HEK293 (cell line): ENCODE data around the gene STAM2.

Experiments
- AEBP2 ChIP-seq: fragments of 450-650 bp; formaldehyde crosslinking; IDR thresholded peaks from 2 replicates; pipeline ENCODE4 v1.5.1; 2016; ENCODE audit warnings: missing biosample characterization, missing genetic modification characterization, borderline replicate concordance
- GLI4 ChIP-seq: fragments of 450-650 bp; formaldehyde crosslinking; IDR thresholded peaks from 2 replicates; pipeline ENCODE4 v1.5.1; 2016; ENCODE audit warnings: missing biosample characterization, missing genetic modification characterization
- GLIS2 ChIP-seq: fragments of 450-650 bp; formaldehyde crosslinking; IDR thresholded peaks from 2 replicates; pipeline ENCODE4 v1.5.1; 2016; ENCODE audit warnings: missing biosample characterization, missing genetic modification characterization
- KLF17 ChIP-seq: fragments of 450-650 bp; formaldehyde crosslinking; IDR thresholded peaks from 2 replicates; pipeline ENCODE4 v1.5.1; 2016; ENCODE audit warnings: missing biosample characterization, missing genetic modification characterization
- KLF8 ChIP-seq: fragments of 450-650 bp; formaldehyde crosslinking; IDR thresholded peaks from 2 replicates; pipeline ENCODE4 v1.5.1; 2016; ENCODE audit warnings: missing biosample characterization, missing genetic modification characterization
- OVOL3 ChIP-seq: fragments of 450-650 bp; formaldehyde crosslinking; IDR thresholded peaks from 2 replicates; pipeline ENCODE4 v1.5.1; 2016; ENCODE audit warnings: missing biosample characterization, missing genetic modification characterization
- PATZ1 ChIP-seq: fragments of 450-650 bp; formaldehyde crosslinking; IDR thresholded peaks from 2 replicates; pipeline ENCODE4 v1.5.1; 2016; ENCODE audit warnings: missing biosample characterization, missing genetic modification characterization
- TCF7L2 ChIP-seq: IDR thresholded peaks from 2 replicates; pipeline ENCODE4 v1.6.1; 2011; ENCODE audit warnings: low read depth, mild to moderate bottlenecking, inconsistent platforms, low read length, moderate library complexity, borderline replicate concordance
- ZBTB1 ChIP-seq: fragments of 450-650 bp; formaldehyde crosslinking; IDR thresholded peaks from 2 replicates; pipeline ENCODE4 v1.5.1; 2016; ENCODE audit warnings: missing biosample characterization, missing genetic modification characterization
- ZBTB20 ChIP-seq: fragments of 450-650 bp; formaldehyde crosslinking; IDR thresholded peaks from 2 replicates; pipeline ENCODE4 v1.5.1; 2016; ENCODE audit warnings: missing biosample characterization, missing genetic modification characterization
- ZBTB26 ChIP-seq: fragments of 450-650 bp; formaldehyde crosslinking; optimal IDR thresholded peaks from 2 replicates; pipeline ENCODE3; 2016; ENCODE audit warnings: missing biosample characterization, mild to moderate bottlenecking, missing genetic modification characterization
- ZBTB48 ChIP-seq: fragments of 450-650 bp; formaldehyde crosslinking; IDR thresholded peaks from 2 replicates; pipeline ENCODE4 v1.5.1; 2016; ENCODE audit warnings: missing biosample characterization, missing genetic modification characterization
- ZBTB8A ChIP-seq: fragments of 450-650 bp; formaldehyde crosslinking; IDR thresholded peaks from 2 replicates; pipeline ENCODE4 v1.5.1; 2016; ENCODE audit warnings: missing biosample characterization, missing genetic modification characterization
- ZEB2 ChIP-seq: fragments of 450-650 bp; formaldehyde crosslinking; IDR thresholded peaks from 2 replicates; pipeline ENCODE4 v1.5.1; 2016; ENCODE audit warnings: missing biosample characterization, missing genetic modification characterization
- ZNF174 ChIP-seq: fragments of 450-650 bp; formaldehyde crosslinking; IDR thresholded peaks from 2 replicates; pipeline ENCODE4 v1.5.0; 2017; ENCODE audit warnings: missing biosample characterization, mild to moderate bottlenecking, missing genetic modification characterization
- ZNF335 ChIP-seq: fragments of 450-650 bp; formaldehyde crosslinking; conservative IDR thresholded peaks from 2 replicates; pipeline ENCODE4 v1.5.1; 2016; ENCODE audit warnings: missing biosample characterization, missing genetic modification characterization
- ZNF48 ChIP-seq: fragments of 450-650 bp; formaldehyde crosslinking; IDR thresholded peaks from 2 replicates; pipeline ENCODE4 v1.5.1; 2016; ENCODE audit warnings: missing biosample characterization, missing genetic modification characterization
- ZNF513 ChIP-seq: fragments of 450-650 bp; IDR thresholded peaks from 2 replicates; pipeline ENCODE4 v1.5.1; 2018; ENCODE audit warnings: missing biosample characterization, missing genetic modification characterization
- ZNF558 ChIP-seq: fragments of 450-650 bp; formaldehyde crosslinking; IDR thresholded peaks from 2 replicates; pipeline ENCODE4 v1.5.1; 2016; ENCODE audit warnings: missing biosample characterization, missing genetic modification characterization
- ZNF561 ChIP-seq: fragments of 450-650 bp; IDR thresholded peaks from 2 replicates; pipeline ENCODE4 v1.5.1; 2018; ENCODE audit warnings: missing biosample characterization, missing genetic modification characterization, borderline replicate concordance
- ZNF704 ChIP-seq: fragments of 450-650 bp; formaldehyde crosslinking; IDR thresholded peaks from 2 replicates; pipeline ENCODE4 v1.5.1; 2016; ENCODE audit warnings: missing biosample characterization, missing genetic modification characterization
- ZNF830 ChIP-seq: fragments of 450-650 bp; IDR thresholded peaks from 2 replicates; pipeline ENCODE4 v1.5.0; 2018; ENCODE audit warnings: missing biosample characterization, missing genetic modification characterization, low read depth, mild to moderate bottlenecking, moderate library complexity
- ZSCAN16 ChIP-seq: fragments of 450-650 bp; formaldehyde crosslinking; IDR thresholded peaks from 2 replicates; pipeline ENCODE4 v1.5.1; 2016; ENCODE audit warnings: missing biosample characterization, missing genetic modification characterization
- ZXDB ChIP-seq: fragments of 450-650 bp; formaldehyde crosslinking; IDR thresholded peaks from 2 replicates; pipeline ENCODE4 v1.5.1; 2016; ENCODE audit warnings: missing biosample characterization, missing genetic modification characterization
- TF ChIP-seq, protein P1 (sequence below): fragments of 450-650 bp; formaldehyde crosslinking; IDR thresholded peaks from 2 replicates; pipeline ENCODE4 v1.5.1; 2016; ENCODE audit warnings: missing biosample characterization, missing genetic modification characterization
- TF ChIP-seq, protein P2 (sequence below): fragments of 450-650 bp; formaldehyde crosslinking; IDR thresholded peaks from 2 replicates; pipeline ENCODE4 v1.5.1; 2017; ENCODE audit warnings: missing biosample characterization, missing genetic modification characterization

The STAM2 gene

GRCh38 chr2:152098496-152099366, 76.8 kb downstream of the STAM2 start, which contains the start of gene CACNB4 (continued):
- TF ChIP-seq, protein P1, sequence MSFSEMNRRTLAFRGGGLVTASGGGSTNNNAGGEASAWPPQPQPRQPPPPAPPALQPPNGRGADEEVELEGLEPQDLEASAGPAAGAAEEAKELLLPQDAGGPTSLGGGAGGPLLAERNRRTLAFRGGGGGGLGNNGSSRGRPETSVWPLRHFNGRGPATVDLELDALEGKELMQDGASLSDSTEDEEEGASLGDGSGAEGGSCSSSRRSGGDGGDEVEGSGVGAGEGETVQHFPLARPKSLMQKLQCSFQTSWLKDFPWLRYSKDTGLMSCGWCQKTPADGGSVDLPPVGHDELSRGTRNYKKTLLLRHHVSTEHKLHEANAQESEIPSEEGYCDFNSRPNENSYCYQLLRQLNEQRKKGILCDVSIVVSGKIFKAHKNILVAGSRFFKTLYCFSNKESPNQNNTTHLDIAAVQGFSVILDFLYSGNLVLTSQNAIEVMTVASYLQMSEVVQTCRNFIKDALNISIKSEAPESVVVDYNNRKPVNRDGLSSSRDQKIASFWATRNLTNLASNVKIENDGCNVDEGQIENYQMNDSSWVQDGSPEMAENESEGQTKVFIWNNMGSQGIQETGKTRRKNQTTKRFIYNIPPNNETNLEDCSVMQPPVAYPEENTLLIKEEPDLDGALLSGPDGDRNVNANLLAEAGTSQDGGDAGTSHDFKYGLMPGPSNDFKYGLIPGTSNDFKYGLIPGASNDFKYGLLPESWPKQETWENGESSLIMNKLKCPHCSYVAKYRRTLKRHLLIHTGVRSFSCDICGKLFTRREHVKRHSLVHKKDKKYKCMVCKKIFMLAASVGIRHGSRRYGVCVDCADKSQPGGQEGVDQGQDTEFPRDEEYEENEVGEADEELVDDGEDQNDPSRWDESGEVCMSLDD (tag by site-specific recombination) = peak; percentile 69
- TF ChIP-seq TCF7L2 = peak; percentile 13; the same call in 1 of the 2 replicates
- TF ChIP-seq GLI4 (tag by site-specific recombination) = no peak
- TF ChIP-seq ZNF558 (tag by site-specific recombination) = no peak
- TF ChIP-seq ZSCAN16 (tag by site-specific recombination) = 0 out of 2 replicates have a peak, but pooled peaks have one; percentile 48
- TF ChIP-seq GLIS2 (tag by site-specific recombination) = peak; percentile 76
- TF ChIP-seq ZNF513 (tag by site-specific recombination) = peak; percentile 92
- no peak for TF ChIP-seq ZNF830
- TF ChIP-seq, protein P2, sequence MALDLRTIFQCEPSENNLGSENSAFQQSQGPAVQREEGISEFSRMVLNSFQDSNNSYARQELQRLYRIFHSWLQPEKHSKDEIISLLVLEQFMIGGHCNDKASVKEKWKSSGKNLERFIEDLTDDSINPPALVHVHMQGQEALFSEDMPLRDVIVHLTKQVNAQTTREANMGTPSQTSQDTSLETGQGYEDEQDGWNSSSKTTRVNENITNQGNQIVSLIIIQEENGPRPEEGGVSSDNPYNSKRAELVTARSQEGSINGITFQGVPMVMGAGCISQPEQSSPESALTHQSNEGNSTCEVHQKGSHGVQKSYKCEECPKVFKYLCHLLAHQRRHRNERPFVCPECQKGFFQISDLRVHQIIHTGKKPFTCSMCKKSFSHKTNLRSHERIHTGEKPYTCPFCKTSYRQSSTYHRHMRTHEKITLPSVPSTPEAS (tag by site-specific recombination) = no peak; the same call in 1 of the 2 replicates
- TF ChIP-seq ZEB2 (tag by site-specific recombination) = peak; percentile 78
- no peak; the same call in 1 of the 2 replicates for TF ChIP-seq ZBTB48
- TF ChIP-seq AEBP2 (tag by site-specific recombination) = no peak
- TF ChIP-seq ZBTB1 = peak; percentile 96; the same call in 1 of the 2 replicates
- peak; percentile 90 for TF ChIP-seq ZBTB8A (tag by site-specific recombination)
- TF ChIP-seq ZBTB26 (tag by site-specific recombination) = peak; percentile 92
- no peak for TF ChIP-seq ZNF48 (tag by site-specific recombination)
- no peak for TF ChIP-seq ZNF174 (tag by site-specific recombination)
- TF ChIP-seq ZNF335 (tag by site-specific recombination) = 0 out of 2 replicates have a peak, but pooled peaks have one; percentile 13
- peak; percentile 82 for TF ChIP-seq KLF17
- peak; percentile 98 for TF ChIP-seq PATZ1
- TF ChIP-seq ZXDB (tag by site-specific recombination) = peak; percentile 58; the same call in 1 of the 2 replicates
- peak; percentile 95 for TF ChIP-seq KLF8
- peak; percentile 92 for TF ChIP-seq ZBTB20
- TF ChIP-seq OVOL3 (tag by site-specific recombination) = no peak
- no peak for TF ChIP-seq ZNF704 (tag by site-specific recombination)
- peak; percentile 70; the same call in 1 of the 2 replicates for TF ChIP-seq ZNF561 (tag by site-specific recombination)
